PC-3 (cell line): ENCODE measurements around the gene AUTS2. TPM values are rescaled to one million over a fixed set of nuclear protein-coding genes. Genes with fewer than 3 reads are reported as not detected.

Source experiments
- ATAC-seq: fragments of 200-7000 bp; cut with Tn5 transposase; 2 replicates; pipeline ENCODE4 v1.9.1; 2020; ENCODE audit warnings: mild to moderate bottlenecking, moderate library complexity
- BruUV-seq: library from RNA; stranded (reverse); fragments of 400-500 nt; replicated peaks from 2 replicates; lab custom pipeline; 2021; lab: Mats Ljungman, UMichigan
- CTCF ChIA-PET: fragments of 300-600 bp; sonication (Branson Sonifier 250); formaldehyde crosslinking; loops from one replicate; lab custom pipeline; 2022; ENCODE audit warnings: antibody characterized with exemption; lab: Charles Lee
- POLR2A ChIA-PET: fragments of 300-600 bp; sonication (Branson Sonifier 250); formaldehyde crosslinking; loops from one replicate; lab custom pipeline; 2022; ENCODE audit warnings: antibody characterized with exemption; ENCODE audit not compliant: unreplicated experiment; lab: Charles Lee
- DNase-seq: peaks from one replicate; pipeline ENCODE4 v3.0.0-alpha.2; 2015
- H2AFZ ChIP-seq: fragments of 300-600 bp; sonication (generic); 2 replicates; pipeline ENCODE4 v1.6.0; 2016; ENCODE audit warnings: antibody characterized with exemption, low read length
- H3F3A ChIP-seq: fragments of 300-600 bp; sonication (generic); one replicate; pipeline ENCODE4 v1.6.0; 2017; ENCODE audit warnings: antibody characterized with exemption, low read length, control low read depth, mild to moderate bottlenecking; ENCODE audit not compliant: unreplicated experiment
- H3K27ac ChIP-seq: fragments of 300-600 bp; sonication (generic); 2 replicates; pipeline ENCODE4 v1.5.1; 2016; ENCODE audit warnings: mild to moderate bottlenecking, low read length
- H3K27me3 ChIP-seq: fragments of 300-600 bp; sonication (generic); 2 replicates; pipeline ENCODE4 v1.6.1; 2016; ENCODE audit warnings: low read length, mixed read lengths
- H3K36me3 ChIP-seq: fragments of 300-600 bp; sonication (generic); 2 replicates; pipeline ENCODE4 v1.6.1; 2016; ENCODE audit warnings: low read depth, mixed run types, low read length, mixed read lengths
- H3K4me1 ChIP-seq: fragments of 300-600 bp; sonication (generic); 2 replicates; pipeline ENCODE4 v1.5.1; 2016; ENCODE audit warnings: low read length; ENCODE audit not compliant: insufficient read depth
- H3K4me2 ChIP-seq: fragments of 300-600 bp; sonication (generic); 2 replicates; pipeline ENCODE4 v1.6.0; 2016; ENCODE audit warnings: low read length
- H3K4me3 ChIP-seq: fragments of 300-600 bp; sonication (generic); 2 replicates; pipeline ENCODE4 v1.5.1; 2016; ENCODE audit warnings: mild to moderate bottlenecking, low read length, mixed read lengths
- H3K79me2 ChIP-seq: fragments of 300-600 bp; sonication (generic); 2 replicates; pipeline ENCODE4 v1.6.1; 2017; ENCODE audit warnings: low read length, mixed read lengths
- H3K9ac ChIP-seq: fragments of 300-600 bp; sonication (generic); 2 replicates; pipeline ENCODE4 v1.6.0; 2016; ENCODE audit warnings: mild to moderate bottlenecking, low read length
- H3K9me2 ChIP-seq: fragments of 300-600 bp; sonication (generic); replicated peaks from 2 replicates; pipeline ENCODE4 v1.6.1; 2016; ENCODE audit warnings: mixed run types, low read length, mixed read lengths
- H3K9me3 ChIP-seq: fragments of 300-600 bp; sonication (generic); 2 replicates; pipeline ENCODE4 v1.6.1; 2016; ENCODE audit warnings: low read length, mixed read lengths
- H4K20me1 ChIP-seq: fragments of 300-600 bp; sonication (generic); 2 replicates; pipeline ENCODE4 v1.6.1; 2016; ENCODE audit warnings: low read length, mixed read lengths
- EZH2 ChIP-seq: fragments of 300-600 bp; sonication (generic); IDR thresholded peaks from one replicate; pipeline ENCODE4 v1.6.1; 2017; ENCODE audit warnings: antibody characterized with exemption, mild to moderate bottlenecking, low read length; ENCODE audit not compliant: unreplicated experiment
- EZH2phosphoT487 ChIP-seq: fragments of 300-600 bp; sonication (generic); IDR thresholded peaks from 2 replicates; pipeline ENCODE4 v1.6.1; 2018; ENCODE audit warnings: mild to moderate bottlenecking, antibody characterized with exemption, low read length, borderline replicate concordance
- intact Hi-C: fragments of 100-400 bp; cut with micrococcal nuclease; formaldehyde crosslinking; loops from 2 replicates; pipeline ENCODE4 v1.9.0; 2023
- total RNA-seq: library from RNA; depleted of rRNA; stranded (reverse); fragments of >200 nt; gene quantifications from 2 replicates; pipeline ENCODE4 v1.2.3, GENCODE V29; 2014
- TF ChIP-seq, protein P1 (sequence below): fragments of 300-600 bp; sonication (generic); conservative IDR thresholded peaks from 2 replicates; pipeline ENCODE4 v1.5.1; 2017; ENCODE audit warnings: antibody characterized with exemption, low read depth, mild to moderate bottlenecking, low read length

The AUTS2 gene
- total RNA-seq, 1 experiment from 2014 or later = not detected

DNA sequence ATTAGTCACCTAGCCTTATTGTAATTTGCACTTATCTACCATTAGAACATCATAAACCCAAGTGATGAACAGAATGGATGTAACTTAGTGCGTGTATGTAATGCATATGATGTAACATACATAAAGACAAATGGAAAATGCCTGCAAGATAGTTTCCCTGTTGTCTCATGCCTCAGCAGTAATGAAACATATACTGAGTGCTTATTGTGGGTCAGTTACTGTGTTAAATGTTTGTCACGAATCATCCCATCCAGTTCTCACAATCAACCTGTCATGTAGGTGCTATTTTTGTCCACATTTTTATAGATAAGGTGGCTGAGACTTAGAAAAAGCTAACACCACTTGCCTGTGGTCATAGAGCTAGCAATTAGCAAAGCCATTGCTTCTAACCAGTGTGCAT, 350.8 kb downstream of the AUTS2 start:
- 0 out of 2 replicates have a peak, but pooled peaks cover 3% of the 10 kb centered on the region for H3K9me3 ChIP-seq
- intact Hi-C loops = no loop called here
- no peaks in the 10 kb centered on the region for H3K36me3 ChIP-seq
- H3K27ac ChIP-seq = no peak overlapping the region
- H3K9me2 ChIP-seq = no peaks in the 10 kb centered on the region
- no peaks in the 10 kb centered on the region for H3F3A ChIP-seq
- no peak overlapping the region for H3K4me2 ChIP-seq
- no peak overlapping the region for H3K4me3 ChIP-seq
- H3K9ac ChIP-seq = no peak overlapping the region
- no peaks in the 10 kb centered on the region for H3K79me2 ChIP-seq
- H3K27me3 ChIP-seq = no peaks in the 10 kb centered on the region
- H4K20me1 ChIP-seq = no peaks in the 10 kb centered on the region
- no TSS peak for BruUV-seq
- DNase-seq (no peak), ATAC-seq (no peak)
- no peaks in the 10 kb centered on the region for H3K4me1 ChIP-seq
- ChIA-PET POLR2A (no interaction called here), CTCF (no interaction called here)
- no peak for TF ChIP-seq EZH2
- TF ChIP-seq EZH2phosphoT487 = no peak
- TF ChIP-seq, protein P1, sequence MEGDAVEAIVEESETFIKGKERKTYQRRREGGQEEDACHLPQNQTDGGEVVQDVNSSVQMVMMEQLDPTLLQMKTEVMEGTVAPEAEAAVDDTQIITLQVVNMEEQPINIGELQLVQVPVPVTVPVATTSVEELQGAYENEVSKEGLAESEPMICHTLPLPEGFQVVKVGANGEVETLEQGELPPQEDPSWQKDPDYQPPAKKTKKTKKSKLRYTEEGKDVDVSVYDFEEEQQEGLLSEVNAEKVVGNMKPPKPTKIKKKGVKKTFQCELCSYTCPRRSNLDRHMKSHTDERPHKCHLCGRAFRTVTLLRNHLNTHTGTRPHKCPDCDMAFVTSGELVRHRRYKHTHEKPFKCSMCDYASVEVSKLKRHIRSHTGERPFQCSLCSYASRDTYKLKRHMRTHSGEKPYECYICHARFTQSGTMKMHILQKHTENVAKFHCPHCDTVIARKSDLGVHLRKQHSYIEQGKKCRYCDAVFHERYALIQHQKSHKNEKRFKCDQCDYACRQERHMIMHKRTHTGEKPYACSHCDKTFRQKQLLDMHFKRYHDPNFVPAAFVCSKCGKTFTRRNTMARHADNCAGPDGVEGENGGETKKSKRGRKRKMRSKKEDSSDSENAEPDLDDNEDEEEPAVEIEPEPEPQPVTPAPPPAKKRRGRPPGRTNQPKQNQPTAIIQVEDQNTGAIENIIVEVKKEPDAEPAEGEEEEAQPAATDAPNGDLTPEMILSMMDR = no peak
- no peak overlapping the region for H2AFZ ChIP-seq

DNA sequence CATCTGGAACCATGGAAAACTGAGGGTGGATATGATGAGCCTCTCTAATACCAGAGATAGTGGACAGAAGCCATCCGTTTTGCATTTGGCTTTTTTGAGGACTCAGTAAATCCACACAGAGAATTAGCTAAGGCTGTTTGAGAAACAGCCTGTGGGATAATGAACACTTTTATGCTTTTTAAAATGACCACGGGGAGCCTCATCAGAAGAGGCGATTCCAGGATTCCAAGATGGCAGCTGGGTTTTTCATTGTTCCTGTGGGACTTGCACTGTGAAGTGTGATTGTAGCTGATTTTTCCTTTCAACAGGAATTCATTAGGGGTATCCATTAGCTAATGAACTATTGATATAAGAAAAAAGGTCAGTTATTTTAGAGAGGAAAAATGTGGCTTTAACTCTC, 353.2 kb downstream of the AUTS2 start:
- Histone ChIP-seq H3K4me3 (no peak overlapping the region), H3K79me2 (no peaks in the 10 kb centered on the region), H3K4me2 (no peak overlapping the region), H3K27ac (no peak overlapping the region), H3K27me3 (no peaks in the 10 kb centered on the region), H3K36me3 (no peaks in the 10 kb centered on the region), H3K4me1 (no peaks in the 10 kb centered on the region), H2AFZ (no peak overlapping the region), H3K9me3 (0 out of 2 replicates have a peak, but pooled peaks cover 3% of the 10 kb centered on the region), H3F3A (no peaks in the 10 kb centered on the region), H3K9ac (no peak overlapping the region), H3K9me2 (no peaks in the 10 kb centered on the region), H4K20me1 (no peaks in the 10 kb centered on the region)
- ChIA-PET POLR2A (no interaction called here), CTCF (no interaction called here)
- DNase-seq = no peak
- intact Hi-C loops = no loop called here
- BruUV-seq = no TSS peak
- no peak for ATAC-seq
- TF ChIP-seq EZH2phosphoT487 (no peak), EZH2 (no peak)
- TF ChIP-seq, protein P1 = no peak

DNA sequence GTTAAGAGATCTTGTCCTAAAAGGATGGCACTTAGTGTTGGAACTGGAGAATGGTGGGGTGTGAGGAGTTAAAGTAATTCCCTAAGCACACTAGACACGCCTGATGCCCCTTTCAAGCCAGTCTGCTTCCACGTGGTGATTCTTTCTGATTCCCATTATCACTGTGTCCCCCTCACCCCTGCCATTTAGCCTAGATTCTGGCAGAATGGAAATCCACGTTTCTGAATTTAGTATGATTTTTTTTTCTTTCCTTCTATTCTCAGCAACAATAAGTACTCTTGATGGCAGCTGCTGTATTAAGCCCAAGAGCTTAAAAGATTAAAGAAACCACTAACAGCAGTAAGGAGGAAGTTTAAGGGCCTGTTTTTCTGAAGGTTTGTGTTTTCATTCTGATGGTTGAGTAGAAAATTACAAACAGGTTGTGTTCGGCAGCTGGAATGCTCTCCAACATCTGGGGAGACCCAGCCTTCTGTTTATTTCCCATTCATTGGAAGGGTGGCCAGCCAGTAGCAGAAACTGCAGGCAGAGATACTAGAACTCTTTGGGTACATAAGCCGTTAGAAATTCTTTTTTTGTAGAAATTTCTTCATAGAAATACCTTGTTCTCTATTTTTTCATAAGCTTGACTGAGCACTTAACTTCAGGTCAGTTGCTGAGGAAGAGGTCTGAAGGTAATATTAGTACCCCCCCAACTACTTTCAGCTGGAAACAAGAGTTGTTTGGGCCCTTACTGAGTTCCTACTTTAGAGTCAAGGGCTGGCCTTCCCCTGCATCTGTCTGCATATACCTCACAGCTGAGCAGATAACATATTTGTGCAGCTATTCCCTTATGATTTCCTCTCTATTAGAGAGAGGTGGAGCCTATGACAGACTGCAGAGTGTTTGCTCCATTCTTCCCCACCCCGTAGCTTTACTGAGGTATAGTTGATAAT, 355.1 kb downstream of the AUTS2 start:
- ChIA-PET POLR2A (no interaction called here), CTCF (no interaction called here)
- Histone ChIP-seq H3K9me2 (no peaks in the 10 kb centered on the region), H3K9ac (no peak overlapping the region), H3K9me3 (no peaks in the 10 kb centered on the region), H3F3A (no peaks in the 10 kb centered on the region), H3K4me2 (no peak overlapping the region), H3K27me3 (no peaks in the 10 kb centered on the region), H3K27ac (no peak overlapping the region), H3K79me2 (no peaks in the 10 kb centered on the region), H4K20me1 (no peaks in the 10 kb centered on the region), H2AFZ (no peak overlapping the region), H3K4me1 (no peaks in the 10 kb centered on the region), H3K4me3 (no peak overlapping the region), H3K36me3 (no peaks in the 10 kb centered on the region)
- DNase-seq (no peak), ATAC-seq (no peak)
- no TSS peak for BruUV-seq
- intact Hi-C loops = no loop called here
- no peak for TF ChIP-seq EZH2
- TF ChIP-seq EZH2phosphoT487 = no peak
- TF ChIP-seq, protein P1 = no peak
